Tibial nerve (tissue), 4 donors: ENCODE data around the gene AFF2.

Experiments
- CTCF ChIP-seq, 5 experiments: fragments of 200-600 bp in 3 of 5; fragments of 450-650 bp in 2 of 5; sonication (generic) in 3 of 5; IDR thresholded peaks; one replicate each; pipeline ENCODE4 v1.5.1; 2016 to 2019; ENCODE audit warnings: antibody characterized with exemption in 5 of 5, mild to moderate bottlenecking in 3 of 5, moderate library complexity in 2 of 5
- EP300 ChIP-seq, 2 donors: sonication (generic); formaldehyde crosslinking; IDR thresholded peaks; one replicate each; pipeline ENCODE4 v1.6.1; 2017; ENCODE audit warnings: antibody characterized with exemption in 2 of 2, mild to moderate bottlenecking in 1 of 2
- POLR2A ChIP-seq, 2 donors: fragments of 450-650 bp; IDR thresholded peaks; one replicate each; pipeline ENCODE4 v1.6.1; 2017; ENCODE audit warnings: antibody characterized with exemption in 2 of 2, mild to moderate bottlenecking in 2 of 2, moderate library complexity in 2 of 2

- TF ChIP-seq EP300 (IDR thresholded peaks at IDR 0.05): no peak
- no peak for TF ChIP-seq CTCF (IDR thresholded peaks at IDR 0.05)
- no peak for TF ChIP-seq POLR2A (IDR thresholded peaks at IDR 0.05)
These were observed 415.1 kb downstream of the AFF2 start for GRCh38 chrX:148915474-148915873.
